ENCODE data around the gene GCLC. TPM values are rescaled to one million over a fixed set of nuclear protein-coding genes. Genes with fewer than 3 reads are reported as not detected.

The GCLC gene
- polyA plus RNA-seq, 1 donor from 2014 or later: 10.4 TPM

DNA sequence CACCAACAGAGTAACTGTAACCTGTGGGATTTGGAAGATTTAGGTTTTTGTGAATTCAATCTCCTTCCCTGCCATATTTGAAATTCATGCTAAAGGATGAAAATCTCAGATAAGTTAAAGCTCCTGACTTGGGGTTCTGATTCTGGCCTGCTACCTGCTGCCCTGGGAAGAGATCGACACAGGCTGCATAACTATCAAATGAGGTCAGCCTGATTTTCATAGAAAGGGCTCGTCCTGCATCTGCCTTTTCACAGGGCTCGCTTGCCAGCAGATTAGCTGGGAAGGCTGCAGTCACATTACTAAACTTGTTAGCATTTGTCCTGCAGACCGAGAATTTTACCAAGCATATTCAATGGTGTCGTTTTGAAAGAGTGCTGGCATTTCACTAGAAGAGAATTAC lies 14.6 kb downstream of the GCLC start:
- Histone ChIP-seq H3K4me3 (ENCODE audit: low read length) (no peak overlapping the region), H3K9me2 (ENCODE audit: insufficient read depth, low read length) (no peaks in the 10 kb centered on the region), H3F3A (ENCODE audit: insufficient read depth, low read length, poor library complexity, severe bottlenecking) (no peaks in the 10 kb centered on the region), H2AFZ (ENCODE audit: low read depth, low read length) (no peak overlapping the region), H3K79me2 (replicated peaks; ENCODE audit: insufficient read depth, low read length) (peaks cover 10% of the 10 kb centered on the region), H3K4me2 (ENCODE audit: low read length) (no peak overlapping the region), H3K9me3 (ENCODE audit: low read length) (no peaks in the 10 kb centered on the region), H3K36me3 (ENCODE audit: insufficient read depth, low read length) (no peaks in the 10 kb centered on the region), H3K27ac (ENCODE audit: low read length) (no peak overlapping the region), H3K9ac (ENCODE audit: low read length) (no peak overlapping the region), H3K27me3 (ENCODE audit: insufficient read depth, low read depth, low read length) (no peaks in the 10 kb centered on the region), H4K20me1 (ENCODE audit: insufficient read depth) (no peaks in the 10 kb centered on the region)
- no peak for TF ChIP-seq POLR2AphosphoS5 (IDR thresholded peaks at IDR 0.05)
- TF ChIP-seq RAD21 (conservative IDR thresholded peaks at IDR 0.05): no peak
- TF ChIP-seq TAF1 (IDR thresholded peaks at IDR 0.05; ENCODE audit: low read depth): no peak
- TF ChIP-seq SMC3 (conservative IDR thresholded peaks at IDR 0.05; ENCODE audit: poor library complexity): no peak
- no peak for TF ChIP-seq EZH2 (IDR thresholded peaks at IDR 0.05; ENCODE audit: borderline replicate concordance, insufficient read depth, low read length, poor library complexity, severe bottlenecking)
- TF ChIP-seq, protein P1, sequence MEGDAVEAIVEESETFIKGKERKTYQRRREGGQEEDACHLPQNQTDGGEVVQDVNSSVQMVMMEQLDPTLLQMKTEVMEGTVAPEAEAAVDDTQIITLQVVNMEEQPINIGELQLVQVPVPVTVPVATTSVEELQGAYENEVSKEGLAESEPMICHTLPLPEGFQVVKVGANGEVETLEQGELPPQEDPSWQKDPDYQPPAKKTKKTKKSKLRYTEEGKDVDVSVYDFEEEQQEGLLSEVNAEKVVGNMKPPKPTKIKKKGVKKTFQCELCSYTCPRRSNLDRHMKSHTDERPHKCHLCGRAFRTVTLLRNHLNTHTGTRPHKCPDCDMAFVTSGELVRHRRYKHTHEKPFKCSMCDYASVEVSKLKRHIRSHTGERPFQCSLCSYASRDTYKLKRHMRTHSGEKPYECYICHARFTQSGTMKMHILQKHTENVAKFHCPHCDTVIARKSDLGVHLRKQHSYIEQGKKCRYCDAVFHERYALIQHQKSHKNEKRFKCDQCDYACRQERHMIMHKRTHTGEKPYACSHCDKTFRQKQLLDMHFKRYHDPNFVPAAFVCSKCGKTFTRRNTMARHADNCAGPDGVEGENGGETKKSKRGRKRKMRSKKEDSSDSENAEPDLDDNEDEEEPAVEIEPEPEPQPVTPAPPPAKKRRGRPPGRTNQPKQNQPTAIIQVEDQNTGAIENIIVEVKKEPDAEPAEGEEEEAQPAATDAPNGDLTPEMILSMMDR (IDR thresholded peaks at IDR 0.05; ENCODE audit: poor library complexity, severe bottlenecking): no peak
- no peak for TF ChIP-seq EP300 (conservative IDR thresholded peaks at IDR 0.05; ENCODE audit: poor library complexity, severe bottlenecking)
- TF ChIP-seq, protein P2, sequence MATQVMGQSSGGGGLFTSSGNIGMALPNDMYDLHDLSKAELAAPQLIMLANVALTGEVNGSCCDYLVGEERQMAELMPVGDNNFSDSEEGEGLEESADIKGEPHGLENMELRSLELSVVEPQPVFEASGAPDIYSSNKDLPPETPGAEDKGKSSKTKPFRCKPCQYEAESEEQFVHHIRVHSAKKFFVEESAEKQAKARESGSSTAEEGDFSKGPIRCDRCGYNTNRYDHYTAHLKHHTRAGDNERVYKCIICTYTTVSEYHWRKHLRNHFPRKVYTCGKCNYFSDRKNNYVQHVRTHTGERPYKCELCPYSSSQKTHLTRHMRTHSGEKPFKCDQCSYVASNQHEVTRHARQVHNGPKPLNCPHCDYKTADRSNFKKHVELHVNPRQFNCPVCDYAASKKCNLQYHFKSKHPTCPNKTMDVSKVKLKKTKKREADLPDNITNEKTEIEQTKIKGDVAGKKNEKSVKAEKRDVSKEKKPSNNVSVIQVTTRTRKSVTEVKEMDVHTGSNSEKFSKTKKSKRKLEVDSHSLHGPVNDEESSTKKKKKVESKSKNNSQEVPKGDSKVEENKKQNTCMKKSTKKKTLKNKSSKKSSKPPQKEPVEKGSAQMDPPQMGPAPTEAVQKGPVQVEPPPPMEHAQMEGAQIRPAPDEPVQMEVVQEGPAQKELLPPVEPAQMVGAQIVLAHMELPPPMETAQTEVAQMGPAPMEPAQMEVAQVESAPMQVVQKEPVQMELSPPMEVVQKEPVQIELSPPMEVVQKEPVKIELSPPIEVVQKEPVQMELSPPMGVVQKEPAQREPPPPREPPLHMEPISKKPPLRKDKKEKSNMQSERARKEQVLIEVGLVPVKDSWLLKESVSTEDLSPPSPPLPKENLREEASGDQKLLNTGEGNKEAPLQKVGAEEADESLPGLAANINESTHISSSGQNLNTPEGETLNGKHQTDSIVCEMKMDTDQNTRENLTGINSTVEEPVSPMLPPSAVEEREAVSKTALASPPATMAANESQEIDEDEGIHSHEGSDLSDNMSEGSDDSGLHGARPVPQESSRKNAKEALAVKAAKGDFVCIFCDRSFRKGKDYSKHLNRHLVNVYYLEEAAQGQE (IDR thresholded peaks at IDR 0.05; ENCODE audit: borderline replicate concordance): no peak
- TF ChIP-seq MXI1 (conservative IDR thresholded peaks at IDR 0.05; ENCODE audit: poor library complexity, severe bottlenecking): no peak

DNA sequence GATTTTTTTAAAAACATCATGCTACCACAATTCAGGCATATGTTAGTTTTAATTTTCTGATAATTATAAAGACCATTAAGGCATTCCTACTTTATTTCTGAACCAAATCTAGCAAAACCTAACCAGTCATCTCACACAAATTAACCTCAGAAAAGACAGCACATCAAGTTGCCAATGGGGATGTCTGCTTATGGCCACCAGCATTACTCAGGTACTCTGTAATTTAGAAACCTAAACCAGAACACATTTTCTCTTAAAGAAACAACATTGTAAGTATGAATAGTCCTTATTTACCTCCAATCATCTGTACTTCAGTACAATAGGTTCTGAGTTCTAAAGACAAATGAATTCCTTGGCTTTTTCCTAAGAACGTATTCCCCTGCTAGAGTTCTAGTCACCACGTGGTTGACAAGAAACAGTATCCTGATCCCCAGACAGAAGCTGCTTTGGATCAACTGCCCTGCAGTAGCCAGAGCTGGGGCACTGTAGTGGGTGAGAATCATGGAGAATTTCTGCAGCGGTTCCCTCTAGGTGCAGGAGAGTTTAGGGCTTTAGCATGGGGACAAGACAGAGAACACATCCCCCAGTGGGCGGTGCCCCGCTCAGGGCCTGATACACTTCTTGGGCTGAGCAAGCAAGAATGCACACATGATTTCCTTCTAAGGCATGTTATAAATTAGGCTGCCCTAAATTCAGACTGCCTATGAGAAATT lies 15.4 kb downstream of the GCLC start:
- TF ChIP-seq EZH2 (IDR thresholded peaks at IDR 0.05; ENCODE audit: borderline replicate concordance, insufficient read depth, low read length, poor library complexity, severe bottlenecking) (no peak), TAF1 (IDR thresholded peaks at IDR 0.05; ENCODE audit: low read depth) (no peak), RAD21 (conservative IDR thresholded peaks at IDR 0.05) (no peak), POLR2AphosphoS5 (IDR thresholded peaks at IDR 0.05) (no peak), EP300 (conservative IDR thresholded peaks at IDR 0.05; ENCODE audit: poor library complexity, severe bottlenecking) (no peak), MXI1 (conservative IDR thresholded peaks at IDR 0.05; ENCODE audit: poor library complexity, severe bottlenecking) (no peak), SMC3 (conservative IDR thresholded peaks at IDR 0.05; ENCODE audit: poor library complexity) (no peak)
- TF ChIP-seq, protein P2 (IDR thresholded peaks at IDR 0.05; ENCODE audit: borderline replicate concordance): no peak
- TF ChIP-seq, protein P1 (IDR thresholded peaks at IDR 0.05; ENCODE audit: poor library complexity, severe bottlenecking): no peak
- peaks cover 13% of the 10 kb centered on the region for H3K79me2 ChIP-seq (replicated peaks; ENCODE audit: insufficient read depth, low read length)
- H3K36me3 ChIP-seq (ENCODE audit: insufficient read depth, low read length): no peaks in the 10 kb centered on the region
- H3K9ac ChIP-seq (ENCODE audit: low read length): no peak overlapping the region
- H3K9me2 ChIP-seq (ENCODE audit: insufficient read depth, low read length): no peaks in the 10 kb centered on the region
- no peak overlapping the region for H3K4me2 ChIP-seq (ENCODE audit: low read length)
- no peaks in the 10 kb centered on the region for H3K27me3 ChIP-seq (ENCODE audit: insufficient read depth, low read depth, low read length)
- H4K20me1 ChIP-seq (ENCODE audit: insufficient read depth): no peaks in the 10 kb centered on the region
- no peak overlapping the region for H3K4me3 ChIP-seq (ENCODE audit: low read length)
- no peaks in the 10 kb centered on the region for H3F3A ChIP-seq (ENCODE audit: insufficient read depth, low read length, poor library complexity, severe bottlenecking)
- H3K9me3 ChIP-seq (ENCODE audit: low read length): no peaks in the 10 kb centered on the region
- H2AFZ ChIP-seq (ENCODE audit: low read depth, low read length): no peak overlapping the region
- H3K27ac ChIP-seq (ENCODE audit: low read length): no peak overlapping the region

All from neural cell (in vitro differentiated cells).